ENCODE measurements around the gene NGF.

NGF gene

GRCh38 chr1:115293006-115293405 lies 45.0 kb downstream of the NGF start:
- H3K9me3 Mint-ChIP-seq = no peaks in the 10 kb centered on the region
- DNase-seq (ENCODE audit: low spot score) = no peak

GRCh38 chr1:115291741-115292140 lies 46.3 kb downstream of the NGF start:
- Mint-ChIP-seq H3K27ac (no peak overlapping the region), H3K9me3 (no peaks in the 10 kb centered on the region), H3K4me3 (no peak overlapping the region), H3K36me3 (ENCODE audit: low read depth) (no peaks in the 10 kb centered on the region), H3K4me1 (ENCODE audit: low read depth) (no peaks in the 10 kb centered on the region), H3K27me3 (ENCODE audit: low read depth) (no peaks in the 10 kb centered on the region)
- DNase-seq (ENCODE audit: low spot score) = no peak

More at GRCh38 chr1:115293006-115293405, 45.0 kb downstream of the NGF start:
- no peaks in the 10 kb centered on the region for H3K4me1 Mint-ChIP-seq (ENCODE audit: low read depth)
- no peaks in the 10 kb centered on the region for H3K36me3 Mint-ChIP-seq (ENCODE audit: low read depth)
- no peak overlapping the region for H3K27ac Mint-ChIP-seq
- no peak overlapping the region for H3K4me3 Mint-ChIP-seq
- peaks cover under 1% of the 10 kb centered on the region for H3K27me3 Mint-ChIP-seq (ENCODE audit: low read depth)

- Mint-ChIP-seq H3K4me1 (ENCODE audit: low read depth) (no peaks in the 10 kb centered on the region), H3K27ac (no peak overlapping the region), H3K9me3 (no peaks in the 10 kb centered on the region), H3K4me3 (no peak overlapping the region), H3K36me3 (ENCODE audit: low read depth) (no peaks in the 10 kb centered on the region), H3K27me3 (ENCODE audit: low read depth) (no peaks in the 10 kb centered on the region)
- DNase-seq (ENCODE audit: low spot score) = no peak
These were observed 48.1 kb downstream of the NGF start for GRCh38 chr1:115289940-115290339.

GRCh38 chr1:115288591-115289198 lies 49.4 kb downstream of the NGF start:
- H3K4me1 Mint-ChIP-seq (ENCODE audit: low read depth) = no peaks in the 10 kb centered on the region
- H3K27ac Mint-ChIP-seq = no peak overlapping the region
- no peaks in the 10 kb centered on the region for H3K9me3 Mint-ChIP-seq
- H3K36me3 Mint-ChIP-seq (ENCODE audit: low read depth) = no peaks in the 10 kb centered on the region
- no peak for DNase-seq (ENCODE audit: low spot score)
- no peaks in the 10 kb centered on the region for H3K27me3 Mint-ChIP-seq (ENCODE audit: low read depth)
- no peak overlapping the region for H3K4me3 Mint-ChIP-seq

DNA sequence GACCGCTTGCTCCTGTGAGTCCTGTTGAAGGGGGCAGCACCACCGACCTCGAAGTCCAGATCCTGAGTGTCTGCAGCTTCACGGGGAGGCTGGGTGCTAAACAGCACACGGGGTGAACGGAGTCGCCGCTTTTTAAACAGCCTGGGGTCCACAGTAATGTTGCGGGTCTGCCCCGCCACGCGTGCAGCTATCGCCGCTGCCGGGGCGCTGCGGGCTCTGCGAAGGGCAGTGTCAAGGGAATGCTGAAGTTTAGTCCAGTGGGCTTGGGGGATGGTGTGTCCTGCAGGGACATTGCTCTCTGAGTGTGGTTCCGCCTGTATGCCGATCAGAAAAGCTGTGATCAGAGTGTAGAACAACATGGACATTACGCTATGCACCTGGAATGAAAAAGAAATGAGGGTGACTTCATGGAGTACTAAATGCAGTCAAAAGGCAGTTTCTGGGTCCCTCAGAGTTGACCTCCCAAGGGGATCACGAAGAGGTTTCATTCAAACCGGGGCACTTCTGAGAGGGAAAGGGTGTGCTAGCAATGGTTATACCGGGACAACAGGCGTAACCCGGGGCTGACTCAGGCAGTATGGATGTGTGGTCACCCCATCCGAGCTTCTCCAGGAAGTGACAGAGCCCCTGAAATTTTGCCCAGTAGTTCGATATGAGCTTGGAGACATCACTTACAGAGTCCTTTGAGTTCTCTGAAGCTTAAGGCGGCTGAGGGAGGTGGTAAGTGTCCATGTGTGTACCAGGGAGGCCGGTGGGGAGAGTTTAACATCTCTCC lies 51.4 kb downstream of the NGF start:
- no peaks in the 10 kb centered on the region for H3K4me1 Mint-ChIP-seq (ENCODE audit: low read depth)
- H3K36me3 Mint-ChIP-seq (ENCODE audit: low read depth) = no peaks in the 10 kb centered on the region
- H3K27ac Mint-ChIP-seq = no peak overlapping the region
- DNase-seq (ENCODE audit: low spot score) = no peak
- no peaks in the 10 kb centered on the region for H3K9me3 Mint-ChIP-seq
- H3K4me3 Mint-ChIP-seq = no peak overlapping the region
- H3K27me3 Mint-ChIP-seq (ENCODE audit: low read depth) = no peaks in the 10 kb centered on the region

- H3K4me3 Mint-ChIP-seq = no peak overlapping the region
- H3K9me3 Mint-ChIP-seq = no peaks in the 10 kb centered on the region
- H3K36me3 Mint-ChIP-seq (ENCODE audit: low read depth) = no peaks in the 10 kb centered on the region
- no peak for DNase-seq (ENCODE audit: low spot score)
- no peaks in the 10 kb centered on the region for H3K4me1 Mint-ChIP-seq (ENCODE audit: low read depth)
- H3K27ac Mint-ChIP-seq = no peak overlapping the region
- H3K27me3 Mint-ChIP-seq (ENCODE audit: low read depth) = no peaks in the 10 kb centered on the region
These were observed 53.8 kb downstream of the NGF start for GRCh38 chr1:115284209-115284608.

- Mint-ChIP-seq H3K36me3 (ENCODE audit: low read depth) (no peaks in the 10 kb centered on the region), H3K27me3 (ENCODE audit: low read depth) (no peaks in the 10 kb centered on the region), H3K4me3 (no peak overlapping the region), H3K27ac (no peak overlapping the region), H3K4me1 (ENCODE audit: low read depth) (no peaks in the 10 kb centered on the region), H3K9me3 (no peaks in the 10 kb centered on the region)
- no peak for DNase-seq (ENCODE audit: low spot score)
These were observed 54.3 kb downstream of the NGF start for GRCh38 chr1:115283681-115284146.

GRCh38 chr1:115283249-115283648 lies 54.8 kb downstream of the NGF start:
- Mint-ChIP-seq H3K4me1 (ENCODE audit: low read depth) (no peaks in the 10 kb centered on the region), H3K36me3 (ENCODE audit: low read depth) (no peaks in the 10 kb centered on the region), H3K27me3 (ENCODE audit: low read depth) (no peaks in the 10 kb centered on the region), H3K4me3 (no peak overlapping the region), H3K9me3 (no peaks in the 10 kb centered on the region), H3K27ac (no peak overlapping the region)
- no peak for DNase-seq (ENCODE audit: low spot score)

GRCh38 chr1:115282807-115283208 lies 55.2 kb downstream of the NGF start:
- Mint-ChIP-seq H3K27me3 (ENCODE audit: low read depth) (no peaks in the 10 kb centered on the region), H3K4me1 (ENCODE audit: low read depth) (no peaks in the 10 kb centered on the region), H3K27ac (no peak overlapping the region), H3K9me3 (no peaks in the 10 kb centered on the region), H3K4me3 (no peak overlapping the region), H3K36me3 (ENCODE audit: low read depth) (no peaks in the 10 kb centered on the region)
- no peak for DNase-seq (ENCODE audit: low spot score)

GRCh38 chr1:115281143-115281542 lies 56.9 kb downstream of the NGF start:
- H3K4me3 Mint-ChIP-seq = no peak overlapping the region
- no peak for DNase-seq (ENCODE audit: low spot score)
- H3K9me3 Mint-ChIP-seq = no peaks in the 10 kb centered on the region
- H3K4me1 Mint-ChIP-seq (ENCODE audit: low read depth) = no peaks in the 10 kb centered on the region
- no peaks in the 10 kb centered on the region for H3K27me3 Mint-ChIP-seq (ENCODE audit: low read depth)
- H3K36me3 Mint-ChIP-seq (ENCODE audit: low read depth) = no peaks in the 10 kb centered on the region
- no peak overlapping the region for H3K27ac Mint-ChIP-seq

DNA sequence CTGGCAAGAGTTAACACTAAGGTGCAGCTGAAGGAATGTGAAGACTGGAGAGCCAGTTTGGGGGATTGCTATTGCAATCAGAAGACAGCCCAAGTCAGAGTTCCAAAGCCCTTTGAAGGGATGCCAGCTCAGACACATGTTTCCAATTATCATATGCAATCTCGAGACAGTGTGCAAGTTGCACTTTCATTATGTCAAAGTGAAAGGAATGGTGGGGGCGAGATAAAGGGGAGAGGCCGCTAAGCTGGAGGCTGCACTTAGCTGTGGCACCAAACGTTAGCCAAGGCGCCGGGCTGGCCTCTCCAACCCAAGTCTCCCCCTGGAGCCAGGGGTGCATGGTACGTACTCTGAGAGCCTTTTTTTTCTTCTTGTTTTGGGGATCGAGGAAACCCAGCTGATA lies 58.0 kb downstream of the NGF start:
- no peak overlapping the region for H3K27ac Mint-ChIP-seq

DNA sequence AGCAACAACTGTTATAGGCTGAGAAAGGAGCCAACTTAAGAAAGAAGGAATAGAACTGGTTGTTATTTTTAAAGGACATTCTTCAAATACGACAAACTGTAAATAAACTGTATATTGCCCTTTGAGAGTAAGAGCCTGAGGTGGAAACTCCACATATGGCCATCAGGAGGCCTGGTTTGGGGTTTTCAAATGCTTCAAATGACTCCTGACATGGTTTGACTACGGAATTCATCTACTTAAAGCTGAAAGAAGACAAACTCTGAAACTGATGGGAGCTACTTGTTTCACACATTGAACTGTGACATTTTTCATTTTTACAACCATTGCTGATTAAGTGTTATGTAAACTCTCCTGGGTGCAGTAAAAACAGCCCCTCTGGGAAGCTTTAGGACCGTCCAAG lies 59.8 kb downstream of the NGF start:
- H3K4me3 Mint-ChIP-seq = no peak overlapping the region
- H3K4me1 Mint-ChIP-seq (ENCODE audit: low read depth) = no peaks in the 10 kb centered on the region
- no peak for DNase-seq (ENCODE audit: low spot score)
- no peaks in the 10 kb centered on the region for H3K9me3 Mint-ChIP-seq
- H3K27me3 Mint-ChIP-seq (ENCODE audit: low read depth) = no peaks in the 10 kb centered on the region
- H3K36me3 Mint-ChIP-seq (ENCODE audit: low read depth) = no peaks in the 10 kb centered on the region
- no peak overlapping the region for H3K27ac Mint-ChIP-seq

More for the DNA sequence above, 58.0 kb downstream of the NGF start:
- H3K36me3 Mint-ChIP-seq (ENCODE audit: low read depth) = no peaks in the 10 kb centered on the region
- no peaks in the 10 kb centered on the region for H3K9me3 Mint-ChIP-seq
- H3K27me3 Mint-ChIP-seq (ENCODE audit: low read depth) = no peaks in the 10 kb centered on the region
- no peaks in the 10 kb centered on the region for H3K4me1 Mint-ChIP-seq (ENCODE audit: low read depth)
- H3K4me3 Mint-ChIP-seq = no peak overlapping the region
- no peak for DNase-seq (ENCODE audit: low spot score)

GRCh38 chr1:115277276-115277675 lies 60.8 kb downstream of the NGF start:
- Mint-ChIP-seq H3K27me3 (ENCODE audit: low read depth) (no peaks in the 10 kb centered on the region), H3K36me3 (ENCODE audit: low read depth) (no peaks in the 10 kb centered on the region), H3K4me1 (ENCODE audit: low read depth) (no peaks in the 10 kb centered on the region), H3K27ac (no peak overlapping the region), H3K9me3 (no peaks in the 10 kb centered on the region), H3K4me3 (no peak overlapping the region)
- DNase-seq (ENCODE audit: low spot score) = no peak

DNA sequence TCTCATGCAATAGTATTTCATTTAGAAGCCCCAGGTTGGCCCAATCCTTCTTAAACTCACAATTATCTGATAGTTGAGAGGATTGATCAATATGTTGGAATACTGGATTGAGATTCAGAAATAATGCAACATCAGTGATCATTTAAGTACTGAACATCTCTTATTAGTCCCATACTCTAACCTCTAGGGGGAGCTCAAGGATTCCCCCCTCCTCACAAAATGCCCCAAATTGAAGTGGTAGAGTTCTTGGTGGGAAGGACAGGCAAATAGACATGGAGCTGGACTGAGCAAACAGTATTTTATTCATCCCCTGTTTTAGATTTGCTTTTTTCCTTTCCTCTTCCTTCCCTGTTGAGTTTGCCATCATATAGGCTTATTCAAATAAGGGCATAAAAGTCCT lies 62.8 kb downstream of the NGF start:
- H3K27ac Mint-ChIP-seq = no peak overlapping the region
- H3K27me3 Mint-ChIP-seq (ENCODE audit: low read depth) = no peaks in the 10 kb centered on the region
- no peak for DNase-seq (ENCODE audit: low spot score)
- no peaks in the 10 kb centered on the region for H3K9me3 Mint-ChIP-seq
- H3K36me3 Mint-ChIP-seq (ENCODE audit: low read depth) = no peaks in the 10 kb centered on the region
- no peak overlapping the region for H3K4me3 Mint-ChIP-seq
- no peaks in the 10 kb centered on the region for H3K4me1 Mint-ChIP-seq (ENCODE audit: low read depth)

DNA sequence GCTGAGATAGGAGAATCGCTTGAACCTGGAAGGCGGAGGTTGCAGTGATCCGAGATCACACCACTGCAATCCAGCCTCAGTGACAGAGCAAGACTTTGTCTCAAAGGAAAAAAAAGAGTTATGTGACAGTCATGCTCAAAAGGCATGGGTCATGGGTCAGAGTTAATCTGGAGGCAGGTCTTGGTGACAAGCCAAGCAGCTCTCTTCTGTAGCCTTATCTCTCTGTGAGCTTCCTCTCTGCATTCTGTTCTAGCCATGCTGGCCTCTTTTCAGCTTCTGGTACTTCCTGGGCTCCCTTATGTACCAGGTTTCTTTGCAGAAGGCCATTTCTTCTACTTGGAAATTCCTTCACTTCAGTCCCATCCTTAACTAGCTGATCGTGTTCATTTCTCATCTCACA lies 63.6 kb downstream of the NGF start:
- no peak overlapping the region for H3K4me3 Mint-ChIP-seq
- no peak overlapping the region for H3K27ac Mint-ChIP-seq
- H3K9me3 Mint-ChIP-seq = no peaks in the 10 kb centered on the region
- no peaks in the 10 kb centered on the region for H3K27me3 Mint-ChIP-seq (ENCODE audit: low read depth)
- no peaks in the 10 kb centered on the region for H3K36me3 Mint-ChIP-seq (ENCODE audit: low read depth)
- DNase-seq (ENCODE audit: low spot score) = no peak
- H3K4me1 Mint-ChIP-seq (ENCODE audit: low read depth) = no peaks in the 10 kb centered on the region
